CD14-positive monocyte (primary cell): ENCODE measurements around the gene NAE1. TPM values are rescaled to one million over a fixed set of nuclear protein-coding genes. Genes with fewer than 3 reads are reported as not detected.

Experiments used
- DNase-seq, 3 donors: peaks; one replicate each; pipeline ENCODE4 v3.0.0-alpha.2; 2011 to 2022
- H2AFZ ChIP-seq: 2 replicates; pipeline ENCODE4 v1.6.0; 2012; ENCODE audit warnings: mild to moderate bottlenecking, low read depth, low read length, inconsistent platforms; ENCODE audit not compliant: insufficient read depth, poor library complexity, severe bottlenecking
- H3K27ac ChIP-seq, 2 donors: 1 replicate in 1 of 2; 2 replicates in 1 of 2; pipeline ENCODE4 v1.5.1; 2012 to 2013; ENCODE audit warnings: low read length in 2 of 2, control low read depth in 1 of 2, inconsistent platforms in 1 of 2, low read depth in 1 of 2, mild to moderate bottlenecking in 1 of 2
- H3K27me3 ChIP-seq, 2 donors: one replicate each; pipeline versions ENCODE4 v1.6.0 to v1.6.1; 2011 to 2013; ENCODE audit warnings: low read length in 2 of 2; ENCODE audit not compliant: control insufficient read depth in 2 of 2, insufficient read depth in 2 of 2
- H3K36me3 ChIP-seq, 2 donors: replicated peaks in 1 of 2; 1 replicate in 1 of 2; 2 replicates in 1 of 2; pipeline versions ENCODE4 v1.5.1 to v1.6.1; 2012 to 2013; ENCODE audit warnings: low read length in 2 of 2, control low read depth in 1 of 2, inconsistent platforms in 1 of 2, mild to moderate bottlenecking in 1 of 2; ENCODE audit not compliant: insufficient read depth in 2 of 2, control insufficient read depth in 1 of 2
- H3K4me1 ChIP-seq, 2 donors: 1 replicate in 1 of 2; 2 replicates in 1 of 2; pipeline versions ENCODE4 v1.5.1 to v1.6.1; 2012 to 2013; ENCODE audit warnings: low read length in 2 of 2, control low read depth in 1 of 2, inconsistent platforms in 1 of 2, mild to moderate bottlenecking in 1 of 2, moderate library complexity in 1 of 2; ENCODE audit not compliant: insufficient read depth in 2 of 2, control insufficient read depth in 1 of 2
- H3K4me2 ChIP-seq: replicated peaks from 2 replicates; pipeline ENCODE3; 2012; ENCODE audit warnings: low read length, moderate library complexity, mild to moderate bottlenecking; ENCODE audit not compliant: poor library complexity, severe bottlenecking; ENCODE audit errors: extremely low read depth
- H3K4me3 ChIP-seq, 3 experiments: fragments of 200-600 bp in 1 of 3; sonication (generic) in 1 of 3; replicated peaks in 1 of 3; 1 replicate in 2 of 3; 2 replicates in 1 of 3; pipeline ENCODE4 v1.5.1; 2011 to 2013; ENCODE audit warnings: low read length in 3 of 3, mild to moderate bottlenecking in 3 of 3, control low read depth in 2 of 3, low read depth in 2 of 3, inconsistent platforms in 1 of 3, moderate library complexity in 1 of 3
- H3K79me2 ChIP-seq: 2 replicates; pipeline ENCODE4 v1.6.0; 2012; ENCODE audit warnings: mild to moderate bottlenecking, control low read depth, inconsistent platforms, low read length, moderate library complexity; ENCODE audit not compliant: insufficient read depth
- H3K9ac ChIP-seq: 2 replicates; pipeline ENCODE4 v1.6.0; 2017; ENCODE audit warnings: low read length, mild to moderate bottlenecking; ENCODE audit not compliant: insufficient read depth, poor library complexity, severe bottlenecking
- H3K9me3 ChIP-seq, 2 donors: replicated peaks in 1 of 2; 1 replicate in 1 of 2; 2 replicates in 1 of 2; pipeline versions ENCODE4 v1.5.1 to v1.6.1; 2012 to 2013; ENCODE audit warnings: low read length in 2 of 2, control low read depth in 1 of 2; ENCODE audit not compliant: control insufficient read depth in 1 of 2, insufficient read depth in 1 of 2
- H4K20me1 ChIP-seq: 2 replicates; pipeline ENCODE4 v1.6.0; 2012; ENCODE audit warnings: mild to moderate bottlenecking, low read length, control low read depth, moderate library complexity; ENCODE audit not compliant: insufficient read depth
- H3K27ac Mint-ChIP-seq, 7 donors: one replicate each; pipeline ENCODE4 v1.8.0; 2020; ENCODE audit warnings: mild to moderate bottlenecking in 7 of 7, mixed read lengths in 7 of 7, moderate library complexity in 6 of 7, inconsistent platforms in 2 of 7
- H3K27me3 Mint-ChIP-seq, 3 donors: one replicate each; pipeline ENCODE4 v1.8.0; 2021 to 2022; ENCODE audit warnings: low read depth in 3 of 3, mild to moderate bottlenecking in 3 of 3, mixed read lengths in 3 of 3, moderate library complexity in 3 of 3, inconsistent platforms in 1 of 3
- H3K36me3 Mint-ChIP-seq, 2 donors: one replicate each; pipeline ENCODE4 v1.8.0; 2020; ENCODE audit warnings: mixed read lengths in 2 of 2, inconsistent platforms in 1 of 2, mild to moderate bottlenecking in 1 of 2
- H3K4me1 Mint-ChIP-seq: one replicate; pipeline ENCODE4 v1.8.0; 2020; ENCODE audit warnings: mild to moderate bottlenecking, mixed read lengths
- H3K4me3 Mint-ChIP-seq, 2 donors: one replicate each; pipeline ENCODE4 v1.8.0; 2020; ENCODE audit warnings: mild to moderate bottlenecking in 2 of 2, mixed read lengths in 2 of 2, moderate library complexity in 1 of 2
- H3K9me3 Mint-ChIP-seq, 7 donors: one replicate each; pipeline ENCODE4 v1.8.0; 2020 to 2022; ENCODE audit warnings: mixed read lengths in 7 of 7, mild to moderate bottlenecking in 6 of 7, moderate library complexity in 6 of 7, inconsistent platforms in 2 of 7
- WGBS: methylation state at CpG from one replicate; pipeline ENCODE4 v1.1.5; 2013; ENCODE audit warnings: missing lambda C conversion rate; ENCODE audit not compliant: insufficient coverage; 5-methylcytosine and 5-hydroxymethylcytosine counted together
- intact Hi-C, 2 donors: fragments of 100-400 bp; cut with micrococcal nuclease; formaldehyde crosslinking; loops; one replicate each; pipeline versions ENCODE4 v1.15.0 to v1.15.1; 2023
- polyA plus RNA-seq, 3 donors: library from polyadenylated mRNA; depleted of rRNA in 1 of 3; unstranded in 2 of 3; stranded (reverse) in 1 of 3; fragments of 300-500 nt in 2 of 3; fragments of >200 nt in 1 of 3; fragmentation: Illumina TruSeq in 2 of 3; gene quantifications; 1 replicate in 2 of 3; 2 replicates in 1 of 3; pipeline ENCODE4 v1.2.3, GENCODE V29; 2012 to 2021
- TF ChIP-seq, protein P1 (sequence below): fragments of 200-600 bp; IDR thresholded peaks from one replicate; pipeline ENCODE4 v1.8.0; 2022; ENCODE audit warnings: antibody characterized with exemption, mild to moderate bottlenecking

The NAE1 gene
- polyA plus RNA-seq, 3 donors, result 10.8 to 18.6 (median 16.8) TPM

DNA sequence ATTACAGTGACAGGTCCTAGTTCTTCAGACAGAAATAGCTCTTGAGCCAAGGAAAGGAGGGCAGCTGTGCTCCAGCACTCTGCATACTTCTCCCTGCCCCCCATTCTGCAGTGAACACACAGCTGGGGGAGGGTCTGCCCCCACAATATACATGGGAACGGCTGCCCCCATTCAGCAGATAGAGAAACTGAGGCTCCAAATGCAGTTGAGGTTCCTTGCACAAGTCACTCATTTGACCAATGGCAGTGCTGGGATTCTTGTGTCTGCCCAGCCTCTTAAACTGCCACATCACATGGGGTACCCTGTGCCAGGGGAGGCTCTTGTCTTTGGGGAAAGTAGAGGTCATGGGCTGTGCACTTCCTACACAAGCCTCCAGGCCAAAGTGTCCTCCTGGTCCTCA lies 38.6 kb upstream of the NAE1 start:
- H3K36me3 ChIP-seq, result no peaks in the 10 kb centered on the region
- no peaks in the 10 kb centered on the region for H3K79me2 ChIP-seq
- no peak for DNase-seq
- Mint-ChIP-seq H3K9me3 (peaks cover 0 to 8% (median 0%) of the 10 kb centered on the region in 7 donors), H3K36me3 (no peaks in the 10 kb centered on the region), H3K4me1 (peaks cover 15% of the 10 kb centered on the region), H3K27ac (no peak overlapping the region), H3K4me3 (no peak overlapping the region), H3K27me3 (peaks cover 29 to 55% (median 34%) of the 10 kb centered on the region in 3 donors)
- intact Hi-C loops, result loop anchor here (5.0 to 10.0 kb wide), 4 partner anchors 37 to 462 kb away; partner anchors contain the start of genes NAE1 (in 2 of the 2) and CMTM3 (in 1 of the 2)
- H3K4me2 ChIP-seq, result no peak overlapping the region
- no peak overlapping the region for H3K9ac ChIP-seq
- no peaks in the 10 kb centered on the region for H4K20me1 ChIP-seq
- WGBS, result no CpG with 5 or more reads among the region's 1 CpG
- TF ChIP-seq, protein P1, sequence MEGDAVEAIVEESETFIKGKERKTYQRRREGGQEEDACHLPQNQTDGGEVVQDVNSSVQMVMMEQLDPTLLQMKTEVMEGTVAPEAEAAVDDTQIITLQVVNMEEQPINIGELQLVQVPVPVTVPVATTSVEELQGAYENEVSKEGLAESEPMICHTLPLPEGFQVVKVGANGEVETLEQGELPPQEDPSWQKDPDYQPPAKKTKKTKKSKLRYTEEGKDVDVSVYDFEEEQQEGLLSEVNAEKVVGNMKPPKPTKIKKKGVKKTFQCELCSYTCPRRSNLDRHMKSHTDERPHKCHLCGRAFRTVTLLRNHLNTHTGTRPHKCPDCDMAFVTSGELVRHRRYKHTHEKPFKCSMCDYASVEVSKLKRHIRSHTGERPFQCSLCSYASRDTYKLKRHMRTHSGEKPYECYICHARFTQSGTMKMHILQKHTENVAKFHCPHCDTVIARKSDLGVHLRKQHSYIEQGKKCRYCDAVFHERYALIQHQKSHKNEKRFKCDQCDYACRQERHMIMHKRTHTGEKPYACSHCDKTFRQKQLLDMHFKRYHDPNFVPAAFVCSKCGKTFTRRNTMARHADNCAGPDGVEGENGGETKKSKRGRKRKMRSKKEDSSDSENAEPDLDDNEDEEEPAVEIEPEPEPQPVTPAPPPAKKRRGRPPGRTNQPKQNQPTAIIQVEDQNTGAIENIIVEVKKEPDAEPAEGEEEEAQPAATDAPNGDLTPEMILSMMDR, result no peak
- H3K9me3 ChIP-seq, result no peaks in the 10 kb centered on the region
- peaks cover 14 to 20% of the 10 kb centered on the region in 2 donors for H3K4me1 ChIP-seq
- no peak overlapping the region for H3K4me3 ChIP-seq
- peaks cover 0 to 23% of the 10 kb centered on the region in 2 donors for H3K27me3 ChIP-seq
- H2AFZ ChIP-seq, result no peak overlapping the region
- H3K27ac ChIP-seq, result no peak overlapping the region

DNA sequence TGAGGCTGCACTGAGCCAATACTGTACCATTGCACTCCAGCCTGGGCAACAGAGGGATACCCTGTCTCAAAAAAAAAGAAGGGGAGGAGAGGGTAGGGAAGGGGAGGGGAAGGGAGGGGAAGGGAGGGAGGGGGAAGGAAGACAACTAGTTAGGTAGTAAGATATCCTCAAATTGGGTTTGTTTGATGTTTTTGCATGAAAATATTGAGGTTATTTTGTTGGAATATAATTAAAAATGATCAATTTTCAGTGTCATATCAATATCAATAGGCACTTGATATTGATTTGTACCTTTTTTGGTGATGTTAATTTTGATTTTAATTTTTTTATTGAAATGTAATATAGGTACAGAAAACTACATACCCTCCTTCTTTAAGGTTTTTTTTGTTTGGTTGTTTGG lies 32.9 kb upstream of the NAE1 start:
- Mint-ChIP-seq H3K36me3 (no peaks in the 10 kb centered on the region), H3K4me1 (peaks cover 5% of the 10 kb centered on the region), H3K27me3 (peaks cover 16 to 27% (median 21%) of the 10 kb centered on the region in 3 donors), H3K27ac (no peak overlapping the region), H3K9me3 (peaks cover 0 to 3% (median 0%) of the 10 kb centered on the region in 7 donors), H3K4me3 (no peak overlapping the region)
- no peak overlapping the region for H3K9ac ChIP-seq
- TF ChIP-seq, protein P1, result no peak
- H2AFZ ChIP-seq, result no peak overlapping the region
- no peaks in the 10 kb centered on the region for H3K36me3 ChIP-seq
- intact Hi-C loops, result loop anchor here (10.0 kb wide), 2 partner anchors 139 to 259 kb away; partner anchors contain the start of gene CMTM3 (in 1 of the 2)
- H3K27ac ChIP-seq, result no peak overlapping the region
- H3K4me3 ChIP-seq, result no peak overlapping the region
- H4K20me1 ChIP-seq, result no peaks in the 10 kb centered on the region
- H3K4me1 ChIP-seq, result peaks cover 0 to 9% of the 10 kb centered on the region in 2 donors
- H3K27me3 ChIP-seq, result peaks cover 0 to 3% of the 10 kb centered on the region in 2 donors
- no peaks in the 10 kb centered on the region for H3K9me3 ChIP-seq
- no peaks in the 10 kb centered on the region for H3K79me2 ChIP-seq
- H3K4me2 ChIP-seq, result no peak overlapping the region
- no peak for DNase-seq
